GM18907 (cell line): Measurements from ENCODE around the gene DENND5B.
A peak's percentile ranks its signal among the peaks of the same experiment; 100 is the strongest.
"Not testable (repeated sequence)": the region's sequence is repeated elsewhere in the genome, so short reads cannot be mapped to it uniquely, and the experiment has no call there.

Experiments used
- ATAC-seq: cut with Tn5 transposase; IDR thresholded peaks from one replicate; pipeline ENCODE4 v1.9.1; 2021; ENCODE audit warnings: mild to moderate bottlenecking, moderate library complexity; ENCODE audit not compliant: unreplicated experiment

The DENND5B gene

GRCh38 chr12:31508436-31509150, 82.3 kb downstream of the DENND5B start:
- no peak for ATAC-seq

GRCh38 chr12:31507966-31508365, 83.0 kb downstream of the DENND5B start:
- ATAC-seq = no peak

DNA sequence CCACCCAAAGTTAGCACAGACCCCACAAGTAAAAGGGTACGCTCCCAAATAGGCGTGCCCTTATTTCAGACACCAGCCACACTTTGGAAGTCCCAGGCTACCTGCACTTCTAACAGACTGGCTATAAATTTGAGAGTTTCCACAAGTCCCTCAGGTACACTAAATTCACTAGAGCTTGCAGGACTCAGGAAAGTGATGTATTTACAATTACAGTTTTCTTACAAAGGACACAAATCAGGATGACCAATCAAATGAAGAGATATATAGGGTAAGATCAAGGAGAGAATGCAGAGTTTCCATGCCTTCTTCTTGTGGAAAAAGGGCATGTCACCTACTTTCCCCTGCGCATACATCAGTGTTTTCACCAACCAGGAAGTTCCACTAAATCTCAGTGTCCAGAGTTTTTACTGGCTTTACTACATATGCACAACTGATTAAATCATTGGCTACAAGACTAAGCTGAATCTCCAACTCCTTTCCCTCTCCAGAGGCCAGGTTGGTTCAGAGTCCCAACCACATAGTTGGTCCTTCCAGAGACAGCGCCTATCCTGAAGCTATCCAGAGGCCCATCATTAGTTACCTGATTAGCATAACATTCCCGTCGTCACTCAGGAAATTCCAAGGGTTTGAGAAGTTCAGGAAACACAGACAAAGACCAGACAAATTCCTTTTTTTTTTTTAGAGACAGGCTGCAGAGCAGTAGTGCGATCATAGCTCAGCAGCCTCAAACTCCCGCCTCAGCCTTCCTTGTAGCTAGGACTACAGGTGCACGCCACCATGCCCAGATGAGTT, 84.2 kb downstream of the DENND5B start:
- ATAC-seq = no peak

DNA sequence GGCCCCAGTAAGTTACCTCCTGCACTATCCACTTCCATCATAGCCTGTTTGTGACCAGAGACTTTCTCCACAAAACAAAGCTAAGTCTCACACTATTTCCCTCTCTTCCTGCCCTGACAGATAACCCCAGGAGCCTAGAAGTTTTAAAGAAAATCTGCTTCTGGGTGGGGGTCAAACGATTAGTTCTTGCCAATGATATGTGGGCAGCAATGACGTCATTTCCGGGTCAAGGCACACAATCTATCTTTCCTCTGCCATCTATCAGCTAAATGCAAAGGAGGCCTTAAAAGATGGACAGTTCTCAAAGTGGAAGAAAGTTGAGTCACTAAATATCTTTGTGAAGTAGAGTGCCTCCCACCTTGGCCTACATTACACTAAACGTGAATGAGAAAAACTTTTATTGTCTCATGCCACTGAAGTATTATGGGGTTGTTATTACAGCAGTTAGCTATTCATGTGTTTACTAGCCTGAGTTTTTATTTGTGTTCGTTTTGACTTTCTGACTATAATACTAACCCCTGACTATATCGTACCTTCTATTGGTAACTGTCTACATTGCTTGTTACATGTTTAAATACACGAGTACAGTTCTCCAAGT, 86.2 kb downstream of the DENND5B start:
- ATAC-seq = no peak

- ATAC-seq = not testable (repeated sequence)
Measured at GRCh38 chr12:31501014-31501413, 89.9 kb downstream of the DENND5B start.

DNA sequence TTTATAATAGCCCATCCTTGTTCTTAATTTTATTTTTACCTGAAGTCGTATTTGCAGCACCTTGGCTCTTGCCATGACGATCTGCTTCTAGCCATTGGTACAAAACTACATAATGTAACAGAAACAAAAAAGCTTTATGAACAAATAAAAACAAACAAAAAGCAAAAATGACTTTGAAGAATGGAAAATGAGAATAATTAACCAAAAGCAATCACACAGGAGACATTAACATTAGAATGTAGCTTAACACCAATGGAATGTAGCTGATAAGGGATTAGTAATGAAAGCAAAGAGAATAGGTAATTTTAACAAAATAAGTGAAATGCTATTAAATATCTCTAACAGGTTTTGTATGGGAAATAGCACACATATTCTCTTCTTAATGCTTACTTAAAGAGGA, 91.4 kb downstream of the DENND5B start:
- no peak for ATAC-seq

DNA sequence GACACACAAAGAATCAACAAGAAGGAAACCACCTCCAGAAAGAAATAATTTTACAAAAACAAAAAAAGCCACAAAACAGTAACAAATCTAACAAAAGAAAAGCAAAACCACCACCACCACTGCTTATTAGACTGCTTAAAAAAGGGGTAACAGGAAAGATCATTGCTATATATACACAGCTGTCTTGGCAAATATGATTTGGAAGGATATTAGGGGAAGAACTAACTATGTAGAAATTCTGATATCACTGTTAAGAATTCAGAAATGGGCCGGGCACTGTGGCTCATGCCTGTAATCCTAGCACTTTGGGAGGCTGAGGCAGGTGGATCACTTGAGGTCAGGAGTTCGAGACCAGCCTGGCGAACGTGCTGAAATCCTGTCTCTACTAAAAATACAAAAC, 92.5 kb downstream of the DENND5B start:
- no peak for ATAC-seq

DNA sequence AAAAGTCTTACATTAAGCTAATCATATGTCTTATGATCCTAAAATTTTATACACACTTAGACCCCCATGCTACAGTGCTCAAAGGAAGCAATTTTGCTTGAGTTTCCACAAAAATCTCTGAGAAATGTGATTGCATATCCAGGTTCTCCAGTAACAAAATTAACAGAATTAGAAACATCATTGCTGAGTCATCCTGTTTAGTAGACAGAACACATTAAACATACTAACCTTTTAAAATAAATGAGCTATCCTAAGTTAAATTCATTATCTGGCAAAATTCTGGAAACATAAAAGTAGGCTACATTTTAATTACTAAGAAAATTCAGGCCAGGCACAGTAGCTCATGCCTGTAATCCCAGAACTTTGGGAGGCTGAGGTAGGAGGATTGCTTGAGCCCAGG, 94.7 kb downstream of the DENND5B start:
- ATAC-seq = no peak

GRCh38 chr12:31494455-31494854, 96.5 kb downstream of the DENND5B start:
- no peak for ATAC-seq

- ATAC-seq = no peak
Measured at GRCh38 chr12:31492599-31493196, 98.2 kb downstream of the DENND5B start.

DNA sequence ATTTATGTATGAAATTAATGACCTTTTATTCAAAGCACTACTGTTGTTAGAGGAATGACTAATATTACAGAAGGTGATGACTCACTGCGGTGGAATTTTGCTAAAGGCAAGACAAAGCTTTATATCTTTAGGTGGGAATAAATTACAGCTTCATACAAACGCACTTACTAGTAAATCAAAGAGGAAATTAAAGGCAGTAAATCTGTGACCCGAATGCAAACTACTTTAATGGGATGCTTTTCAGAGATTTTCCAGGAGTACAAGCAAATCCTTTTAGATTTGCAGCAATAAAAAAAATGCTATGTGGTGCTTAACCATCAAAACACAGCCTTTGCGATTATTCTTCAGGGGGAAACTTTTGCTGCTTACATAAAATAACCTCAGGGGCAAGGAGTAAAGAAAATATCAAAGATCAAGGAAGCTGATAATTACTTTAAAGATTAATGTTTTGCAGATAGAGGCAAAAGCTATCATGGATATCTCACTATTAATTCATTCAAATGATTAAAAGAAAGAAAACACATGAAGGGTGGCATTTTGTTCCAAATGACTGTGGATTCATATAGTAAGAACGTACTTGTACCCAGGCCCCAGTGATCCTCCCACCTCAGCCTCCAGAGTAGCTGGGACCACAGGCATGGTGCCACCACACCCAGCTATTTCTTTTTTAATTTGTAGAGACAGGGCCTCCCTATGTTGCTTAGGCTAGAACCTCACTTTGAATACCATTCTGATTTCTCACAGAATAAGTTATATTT, 98.9 kb downstream of the DENND5B start:
- no peak for ATAC-seq

DNA sequence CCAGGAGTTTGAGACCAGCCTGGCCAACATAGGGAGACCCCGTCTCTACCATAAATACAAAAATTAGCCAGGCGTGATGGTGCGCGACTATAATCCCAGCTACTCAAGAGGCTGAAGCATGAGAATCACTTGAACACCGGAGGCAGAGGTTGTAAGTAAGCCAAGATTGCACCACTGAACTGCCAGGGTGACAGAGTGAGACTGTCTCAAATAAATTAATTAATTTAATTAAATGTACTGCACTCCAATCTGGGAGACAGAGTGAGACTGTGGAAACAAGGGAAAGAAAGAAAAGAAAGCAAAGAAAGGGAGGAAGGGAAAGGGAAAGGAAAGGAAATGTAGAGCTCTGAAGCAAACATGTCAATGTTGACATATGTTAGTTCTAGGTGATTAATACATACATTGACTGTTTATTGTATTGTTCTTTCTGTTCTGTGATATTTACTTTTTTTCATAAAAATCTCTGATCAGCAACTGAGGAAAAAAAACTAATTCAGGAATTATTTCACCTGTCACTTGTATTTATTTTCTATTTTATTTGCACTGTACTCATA, 99.6 kb downstream of the DENND5B start:
- ATAC-seq = no peak

- no peak for ATAC-seq
Measured at GRCh38 chr12:31488737-31489338, 102.1 kb downstream of the DENND5B start.

DNA sequence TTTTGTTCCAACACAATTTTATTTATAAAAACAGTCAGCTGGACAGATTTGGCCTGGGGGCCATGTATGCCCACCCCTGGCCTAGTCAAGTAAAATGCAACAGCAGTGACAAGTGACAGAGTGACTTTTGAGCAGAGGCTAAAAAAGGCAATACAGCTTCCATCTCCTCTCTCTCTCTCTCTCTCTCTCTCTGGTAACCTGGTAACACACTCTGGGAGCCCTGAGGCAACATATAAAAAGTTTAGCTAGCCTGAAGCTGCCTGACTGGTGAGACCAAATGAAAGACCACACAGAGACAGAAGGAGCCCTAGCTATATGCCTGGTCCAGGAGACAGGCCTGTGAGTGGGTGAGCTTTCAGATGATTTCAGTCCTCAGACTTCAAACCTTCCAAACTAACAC, 105.4 kb downstream of the DENND5B start:
- no peak for ATAC-seq

DNA sequence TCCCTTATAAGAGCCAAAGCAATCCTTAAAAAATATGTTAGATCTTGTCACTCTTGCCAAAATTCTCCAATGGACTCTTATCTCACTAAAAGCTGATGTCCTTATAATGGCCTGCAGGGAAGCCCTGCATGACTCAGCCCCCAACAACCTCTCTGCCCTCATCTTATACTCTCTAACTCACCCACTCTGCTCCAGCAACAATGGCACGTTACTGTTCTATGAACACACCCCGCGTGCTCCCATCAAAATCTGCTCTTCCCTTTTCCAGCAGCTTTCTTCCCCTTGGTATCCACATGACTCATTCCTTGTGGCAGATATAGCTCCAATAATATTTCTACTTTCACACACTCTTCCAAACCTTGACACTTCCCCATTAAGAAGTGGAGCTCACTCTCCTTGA, 108.1 kb downstream of the DENND5B start:
- ATAC-seq = no peak

DNA sequence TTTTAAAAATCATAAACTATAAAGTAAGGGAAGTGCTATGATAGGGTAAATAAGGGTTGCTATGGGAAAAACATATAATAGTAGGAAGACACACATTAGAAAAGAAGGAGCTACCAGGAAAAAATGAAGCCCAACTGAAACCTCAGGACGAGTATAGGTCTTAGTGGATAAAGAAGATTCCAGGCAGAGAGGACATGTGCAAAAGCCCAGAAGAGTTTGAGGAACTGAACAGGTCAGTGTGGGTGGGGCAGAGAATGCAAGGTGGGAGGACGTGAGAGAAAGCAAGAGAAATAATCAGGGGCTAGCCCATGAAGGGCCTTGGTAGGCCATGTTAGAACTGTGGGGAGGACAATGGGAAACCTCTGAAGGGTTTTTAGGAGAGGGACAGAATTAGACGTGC, 109.5 kb downstream of the DENND5B start:
- ATAC-seq = no peak

GRCh38 chr12:31479516-31480210, 111.3 kb downstream of the DENND5B start:
- no peak for ATAC-seq

- no peak for ATAC-seq
Measured at GRCh38 chr12:31478898-31479297, 112.0 kb downstream of the DENND5B start.

DNA sequence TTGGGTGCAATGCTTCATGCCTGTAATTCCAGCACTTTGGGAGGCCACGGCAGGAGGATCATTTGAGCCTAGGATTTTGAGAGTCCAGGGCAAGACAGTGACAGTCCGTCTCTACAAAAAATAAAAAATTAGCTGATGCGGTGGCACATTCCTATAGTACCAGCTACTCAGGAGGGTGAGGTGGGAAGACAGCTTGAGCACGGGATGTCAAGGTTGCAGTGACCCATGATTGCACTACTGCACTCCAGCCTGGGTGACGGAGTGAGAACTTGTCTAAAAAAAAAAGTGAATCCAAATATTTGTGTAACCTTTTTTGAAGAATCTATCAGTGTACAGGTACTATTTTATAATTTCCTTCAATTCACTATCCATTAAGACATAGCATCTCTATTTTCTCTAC, 112.5 kb downstream of the DENND5B start:
- ATAC-seq = no peak

- ATAC-seq = peak; percentile 73
Measured at GRCh38 chr12:31477687-31478086, 113.2 kb downstream of the DENND5B start.
